ENCODE data around the gene CEMIP.

GRCh38 chr15:80735344-80735743 lies 43.8 kb upstream of the CEMIP start:
- TF ChIP-seq FOXM1 (IDR thresholded peaks at IDR 0.05; ENCODE audit: borderline replicate concordance) (no peak), NFRKB (IDR thresholded peaks at IDR 0.05) (no peak), FOXK2 (IDR thresholded peaks at IDR 0.05) (no peak), ZNF384 (IDR thresholded peaks at IDR 0.05) (no peak), ELF4 (IDR thresholded peaks at IDR 0.05) (no peak), TARDBP (IDR thresholded peaks at IDR 0.05) (no peak), BHLHE40 (IDR thresholded peaks at IDR 0.05; ENCODE audit: borderline replicate concordance) (no peak), SP1 (IDR thresholded peaks at IDR 0.05) (no peak), PKNOX1 (IDR thresholded peaks at IDR 0.05) (no peak), LEF1 (IDR thresholded peaks at IDR 0.05; ENCODE audit: borderline replicate concordance) (no peak)
